VCaP (cell line): ENCODE data around the gene TOPAZ1.
A peak's percentile ranks its signal among the peaks of the same experiment; 100 is the strongest.

Experiments used
- H3K27ac ChIP-seq: fragments of 450-650 bp; 2 replicates; pipeline ENCODE4 v1.5.1; 2017
- CTCF ChIP-seq: fragments of 450-650 bp; conservative IDR thresholded peaks from 2 replicates; pipeline ENCODE4 v1.5.1; 2017; ENCODE audit warnings: mild to moderate bottlenecking, moderate library complexity

Gene TOPAZ1

GRCh38 chr3:44234648-44235268 is 6.9 kb upstream of the TOPAZ1 start:
- H3K27ac ChIP-seq, result no peak overlapping the region
- no peak for TF ChIP-seq CTCF

GRCh38 chr3:44235604-44236484 is 5.8 kb upstream of the TOPAZ1 start:
- TF ChIP-seq CTCF, result peak; percentile 90
- H3K27ac ChIP-seq, result no peak overlapping the region

- TF ChIP-seq CTCF, result no peak
- no peak overlapping the region for H3K27ac ChIP-seq
These were observed 5.2 kb upstream of the TOPAZ1 start for GRCh38 chr3:44236485-44236908.

GRCh38 chr3:44237161-44237560 is 4.5 kb upstream of the TOPAZ1 start:
- no peak for TF ChIP-seq CTCF
- H3K27ac ChIP-seq, result peak overlapping the region; percentile 18

GRCh38 chr3:44237665-44238064 is 4.0 kb upstream of the TOPAZ1 start:
- no peak for TF ChIP-seq CTCF

GRCh38 chr3:44238889-44239288 is 2.8 kb upstream of the TOPAZ1 start:
- no peak overlapping the region for H3K27ac ChIP-seq
- no peak for TF ChIP-seq CTCF

More at GRCh38 chr3:44237665-44238064, 4.0 kb upstream of the TOPAZ1 start:
- peak overlapping the region; percentile 18 for H3K27ac ChIP-seq

GRCh38 chr3:44240061-44240460 is 1.6 kb upstream of the TOPAZ1 start:
- H3K27ac ChIP-seq, result no peak overlapping the region
- no peak for TF ChIP-seq CTCF
